GM19023 (cell line): ENCODE measurements around the gene GTF3C1.

Experiments
- ATAC-seq: cut with Tn5 transposase; IDR thresholded peaks from one replicate; pipeline ENCODE4 v1.9.1; 2021; ENCODE audit warnings: mild to moderate bottlenecking, moderate library complexity; ENCODE audit not compliant: unreplicated experiment

GTF3C1 gene

DNA sequence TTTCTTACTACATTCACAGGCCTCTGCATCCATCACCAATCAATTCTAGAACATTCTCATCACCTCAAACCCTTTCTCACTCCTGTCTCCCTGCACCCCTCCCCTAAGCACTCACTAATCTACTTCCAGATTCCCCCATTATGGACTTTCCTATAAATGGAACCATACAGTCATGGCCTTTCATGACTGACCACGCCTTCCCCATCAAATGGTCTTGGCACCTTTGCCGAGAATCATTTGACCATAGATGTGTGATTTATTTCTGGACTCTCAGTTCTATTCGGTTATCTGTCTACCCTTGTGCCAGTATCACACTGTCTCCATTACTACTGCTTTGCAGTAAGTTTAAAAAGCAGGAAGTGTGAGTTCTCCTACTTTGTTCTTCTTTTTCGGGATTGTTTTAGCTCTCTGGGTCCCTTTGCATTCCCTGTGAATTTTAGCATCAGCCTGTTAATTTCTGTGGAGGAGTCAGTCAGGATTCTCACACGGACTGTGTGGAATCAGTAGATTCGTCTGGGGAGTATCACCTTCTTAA lies 27.5 kb downstream of the GTF3C1 start:
- no peak for ATAC-seq

DNA sequence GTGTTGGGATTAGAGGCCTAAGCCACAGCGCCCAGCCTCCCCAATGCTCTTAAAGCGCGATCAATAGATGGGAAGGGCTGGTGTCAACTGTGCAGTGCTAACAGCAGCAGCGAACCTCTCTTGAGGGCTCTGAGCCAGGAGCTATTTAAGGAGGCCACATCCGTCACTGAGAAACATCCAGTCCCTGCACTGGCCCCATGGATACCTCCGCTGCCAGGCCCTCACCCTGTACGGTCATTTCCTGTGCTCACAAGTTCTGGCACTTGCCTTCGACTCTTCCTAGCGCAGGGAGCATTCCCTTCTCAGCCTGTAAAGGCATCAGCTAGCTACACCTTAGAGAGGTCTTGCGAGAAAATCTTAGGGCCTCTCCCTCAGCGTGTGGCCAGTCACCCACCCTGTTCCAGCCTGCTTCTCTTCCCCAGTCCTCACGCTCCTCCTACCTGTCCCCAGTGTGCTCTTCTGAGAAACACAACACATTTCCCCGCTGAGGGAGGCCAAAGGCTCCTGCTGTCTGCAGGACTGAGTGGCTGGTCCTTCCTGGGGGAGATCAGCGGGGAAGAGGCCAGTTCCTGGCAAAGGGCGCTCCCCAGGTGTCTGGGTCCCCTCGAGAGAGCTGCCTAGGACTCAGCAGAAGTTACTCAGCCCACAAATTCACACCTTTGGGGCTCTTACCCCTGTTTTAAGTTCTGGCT lies 28.6 kb downstream of the GTF3C1 start:
- no peak for ATAC-seq

DNA sequence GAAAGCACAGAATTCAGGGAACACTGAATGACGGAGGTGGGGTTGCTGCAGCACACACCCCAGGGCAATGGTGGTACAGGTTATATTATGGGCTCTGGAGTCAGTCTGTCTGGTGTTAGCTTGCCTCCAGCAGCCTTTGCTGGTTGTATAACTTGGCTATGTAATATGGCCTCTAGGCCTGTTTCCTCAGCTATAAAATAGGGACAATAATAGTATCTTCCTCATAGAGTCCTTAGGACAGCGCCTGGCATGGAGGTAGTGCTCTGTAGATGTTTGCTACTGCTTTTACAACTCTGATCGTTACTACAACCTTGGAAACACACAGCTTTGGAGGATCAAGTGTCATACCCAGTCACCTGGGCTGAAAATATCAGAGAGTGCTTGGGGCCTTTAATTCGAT lies 31.5 kb downstream of the GTF3C1 start:
- no peak for ATAC-seq

DNA sequence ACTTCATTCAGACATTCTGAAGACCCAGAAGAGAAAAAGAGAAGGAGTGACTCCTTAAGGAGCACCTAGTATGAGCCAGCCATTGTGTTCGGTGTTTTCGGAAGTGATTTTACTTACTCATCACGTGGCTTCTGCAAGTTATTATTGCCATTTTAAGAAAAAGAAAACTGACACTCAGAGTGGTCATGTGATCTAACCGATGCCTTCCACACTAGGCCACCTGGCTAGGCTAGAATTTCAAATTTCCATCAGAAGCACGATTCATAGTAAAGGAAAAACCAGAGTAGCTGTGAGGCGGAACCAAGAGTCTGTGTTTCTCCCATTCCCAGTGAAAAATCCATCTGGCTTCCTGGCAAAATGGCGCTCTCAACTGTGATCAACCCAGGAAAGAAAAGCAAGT lies 32.0 kb downstream of the GTF3C1 start:
- ATAC-seq: no peak

DNA sequence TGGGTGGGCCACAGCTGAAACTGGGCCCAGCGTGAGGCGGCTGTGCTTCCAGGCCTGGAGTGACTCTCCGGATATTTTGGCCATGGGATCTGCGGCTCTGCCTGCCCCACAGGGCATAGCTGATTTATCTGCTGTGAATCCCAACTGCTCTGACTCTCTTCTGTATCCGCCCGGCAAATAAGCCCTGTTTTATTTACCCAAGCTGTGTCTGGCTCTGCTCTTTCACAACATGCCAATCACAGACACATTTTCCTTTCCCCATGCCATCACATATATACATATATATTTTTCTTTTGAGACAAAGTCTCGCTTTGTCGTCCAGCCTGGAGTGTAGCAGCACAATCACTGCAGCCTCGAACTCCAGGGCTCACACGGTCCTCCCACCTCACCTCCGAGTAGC lies 33.3 kb downstream of the GTF3C1 start:
- ATAC-seq: no peak

DNA sequence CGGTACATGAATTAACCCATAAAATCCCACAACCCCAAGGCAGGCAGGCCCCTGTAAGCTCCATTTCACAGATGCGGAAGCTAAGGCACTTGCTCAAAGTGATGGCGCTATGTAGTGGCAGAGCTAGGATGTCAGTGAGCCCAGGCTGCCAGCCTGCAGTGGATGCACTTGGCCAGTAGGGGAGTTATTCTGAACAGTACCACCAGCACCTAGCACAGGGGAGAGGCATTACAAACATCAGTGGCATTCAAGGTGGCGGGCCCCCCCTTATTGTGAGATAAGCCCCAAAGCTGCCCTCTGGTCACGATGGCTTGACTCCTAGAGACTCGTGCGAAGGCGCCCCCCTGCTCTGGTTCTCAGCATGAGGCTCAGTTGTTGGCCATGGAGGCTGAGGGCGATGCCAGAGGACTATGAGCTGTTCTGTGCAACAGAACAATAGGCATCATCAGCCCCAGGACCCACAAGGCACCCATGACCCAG lies 33.8 kb downstream of the GTF3C1 start:
- ATAC-seq: no peak

DNA sequence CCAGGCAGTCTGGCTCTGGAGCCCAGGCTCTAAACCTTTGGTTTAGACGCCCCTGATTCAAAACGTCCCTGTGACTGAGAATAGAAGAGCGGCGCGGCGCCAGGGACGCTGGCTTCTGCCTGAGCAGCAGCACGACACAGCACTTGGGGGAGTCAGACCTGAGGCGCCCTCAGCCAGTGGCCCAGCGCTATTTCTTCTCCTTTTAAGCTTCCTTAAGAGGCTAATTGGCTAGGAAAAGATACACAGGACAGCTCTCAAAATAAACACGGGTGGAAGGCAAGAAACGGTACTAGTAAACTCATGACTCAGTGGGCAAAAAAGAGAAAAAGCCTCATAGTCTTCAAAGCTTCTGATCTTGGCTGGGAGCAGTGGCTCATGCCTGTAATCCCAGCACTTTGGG lies 34.9 kb downstream of the GTF3C1 start:
- no peak for ATAC-seq

DNA sequence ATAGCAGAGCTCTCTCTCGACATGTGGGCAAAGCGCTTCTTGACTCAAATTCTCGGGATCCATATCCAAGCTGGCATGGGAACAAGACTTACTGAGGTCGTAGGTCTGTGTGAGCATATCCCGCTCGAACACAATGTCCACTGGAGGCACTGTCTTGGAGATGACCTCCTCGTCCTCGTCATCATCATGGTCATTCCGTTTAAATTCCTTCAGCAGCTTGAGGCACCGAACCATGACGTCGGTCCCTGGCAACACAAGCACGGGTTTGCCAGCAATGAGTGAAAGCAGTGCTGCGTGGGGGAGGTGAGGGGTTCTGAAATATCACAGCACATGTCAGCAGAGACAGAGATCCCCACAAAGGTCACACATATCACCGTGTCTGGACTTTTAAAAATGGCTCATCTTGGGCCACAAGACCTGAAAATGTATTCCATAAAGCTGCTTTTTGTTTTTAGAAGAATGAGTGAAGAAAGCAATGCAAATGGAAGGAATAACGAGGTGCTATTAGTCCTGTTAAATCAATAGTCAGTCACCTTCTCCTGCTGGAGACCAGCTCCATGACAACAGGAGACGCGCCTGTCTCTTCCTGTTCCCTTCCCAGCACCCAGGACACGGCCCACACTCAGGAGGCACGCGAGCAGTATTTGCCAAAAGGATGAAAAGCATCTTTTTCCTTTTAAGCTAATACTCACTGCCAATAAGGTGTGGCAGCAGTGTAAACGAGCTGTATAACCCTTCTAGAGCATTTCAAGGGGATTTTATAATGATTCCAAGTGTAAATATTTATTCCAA lies 37.9 kb downstream of the GTF3C1 start:
- no peak for ATAC-seq

DNA sequence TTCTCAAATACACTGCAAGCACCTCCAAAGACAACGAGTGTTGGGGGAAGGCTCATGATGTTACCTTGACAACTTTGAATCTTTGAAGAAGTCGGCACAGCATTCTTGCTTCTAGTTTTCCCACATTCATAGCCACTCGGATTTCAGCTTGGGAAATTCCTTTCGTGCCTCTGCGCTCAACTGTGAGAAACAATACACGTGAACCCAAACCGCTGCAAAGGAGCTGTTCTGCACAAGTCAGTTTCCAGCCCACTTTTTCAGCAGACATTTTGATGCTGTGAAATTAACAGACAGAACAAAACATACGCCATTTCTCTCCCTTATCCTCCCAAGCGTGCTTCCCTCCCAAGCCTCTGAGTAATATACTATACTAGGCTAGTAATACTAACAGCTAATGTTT lies 41.2 kb downstream of the GTF3C1 start:
- ATAC-seq: no peak

DNA sequence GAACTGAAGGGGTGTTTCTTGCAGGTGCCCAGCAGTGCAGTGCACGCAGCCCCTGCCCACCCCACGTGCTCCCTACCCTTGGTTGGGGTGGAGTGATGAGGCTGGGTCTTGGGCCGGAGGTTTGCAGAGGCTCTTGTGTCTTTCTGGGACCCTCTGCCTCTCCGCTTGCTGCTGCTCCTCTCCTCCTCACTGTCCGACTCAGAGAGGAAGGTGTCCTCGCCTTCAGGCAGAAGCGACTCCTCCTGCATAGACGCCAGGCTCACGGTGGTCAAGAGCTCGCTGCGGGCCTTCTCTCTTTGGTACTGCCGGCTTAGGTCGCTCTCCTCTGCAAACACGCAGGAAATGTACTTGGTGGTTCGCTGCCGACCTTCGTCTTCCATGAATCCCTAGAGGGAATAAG lies 42.9 kb downstream of the GTF3C1 start:
- no peak for ATAC-seq

DNA sequence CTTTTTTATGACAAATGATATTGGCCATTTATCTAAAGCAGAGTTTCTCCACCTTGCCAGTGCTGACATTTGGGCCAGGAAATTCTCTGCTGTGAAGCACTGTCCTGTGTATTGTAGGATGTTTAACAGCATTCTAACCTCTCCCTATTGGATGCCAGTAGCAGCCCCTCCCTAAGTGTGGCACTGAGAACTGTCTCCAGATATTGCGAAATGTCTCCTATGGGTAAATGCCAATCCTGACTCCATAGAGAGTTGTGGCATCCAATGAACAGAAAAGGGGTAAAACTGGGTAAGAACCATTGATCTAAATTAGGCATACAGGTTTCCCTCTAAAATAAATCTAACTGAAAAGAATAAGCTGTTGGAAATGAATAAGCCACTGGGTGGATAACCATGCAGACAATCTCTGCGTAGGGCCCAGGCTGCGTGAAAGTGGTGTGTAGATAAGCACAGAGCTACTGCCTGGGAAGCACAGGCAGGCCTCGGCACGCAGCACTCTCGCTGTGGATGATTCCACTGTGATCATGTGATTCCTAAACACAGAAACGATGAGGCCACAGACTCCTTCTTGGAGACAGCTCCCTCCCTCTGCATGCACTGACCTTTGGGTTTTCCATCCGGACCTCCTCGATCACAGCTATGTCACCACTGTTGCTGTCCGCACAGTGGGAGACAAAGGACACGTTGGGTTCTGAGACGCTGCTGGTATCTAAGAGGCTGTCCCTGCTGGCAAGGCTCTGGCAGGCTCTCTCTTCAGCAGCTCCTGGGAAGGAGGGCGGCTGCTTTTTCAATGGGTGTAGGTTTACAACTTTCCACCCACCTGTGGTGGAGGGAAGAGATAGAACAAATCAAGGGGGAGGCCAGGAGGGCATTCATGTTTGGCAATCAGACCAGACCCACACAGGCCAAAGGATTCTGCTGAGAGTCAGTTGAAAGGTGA lies 44.1 kb downstream of the GTF3C1 start:
- ATAC-seq: no peak

DNA sequence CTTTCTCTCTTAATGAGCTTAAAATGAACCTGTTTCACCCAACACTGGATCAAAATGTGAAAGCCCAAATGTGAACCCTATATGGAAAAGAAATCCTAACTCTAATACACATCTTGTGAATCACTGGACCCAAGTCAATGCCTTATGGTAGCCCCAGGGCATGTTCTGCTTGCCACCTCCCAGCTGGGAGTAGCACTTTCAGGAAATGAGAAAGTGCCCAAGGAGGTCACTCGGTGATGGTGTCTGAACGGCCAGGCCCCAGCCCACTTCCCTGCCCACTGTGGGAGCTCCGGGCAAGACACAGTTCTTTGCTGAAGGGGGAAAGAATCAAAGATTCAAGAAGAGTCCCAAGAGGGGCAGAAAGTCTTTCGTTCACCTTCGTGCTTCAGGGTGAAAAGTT lies 46.1 kb downstream of the GTF3C1 start:
- ATAC-seq: no peak

DNA sequence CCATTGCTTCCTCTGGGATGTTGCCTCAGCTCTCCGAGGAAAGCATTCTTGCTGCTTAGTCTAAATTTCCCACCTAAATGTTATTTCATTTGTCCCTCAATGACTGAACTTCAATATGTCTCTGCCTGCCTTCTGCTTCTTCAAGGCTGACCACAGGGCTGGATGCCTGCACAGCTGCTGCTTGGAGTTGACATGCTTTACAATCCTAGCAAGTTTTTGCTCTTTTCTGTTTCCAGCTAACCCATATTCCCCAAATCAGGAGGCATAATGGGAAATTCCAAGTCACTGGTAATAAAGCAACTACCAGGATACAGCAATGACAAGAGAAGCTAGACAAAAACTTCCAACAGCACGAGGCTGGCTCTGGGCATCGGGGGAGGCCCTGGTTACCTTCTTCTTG lies 48.9 kb downstream of the GTF3C1 start:
- ATAC-seq: no peak

DNA sequence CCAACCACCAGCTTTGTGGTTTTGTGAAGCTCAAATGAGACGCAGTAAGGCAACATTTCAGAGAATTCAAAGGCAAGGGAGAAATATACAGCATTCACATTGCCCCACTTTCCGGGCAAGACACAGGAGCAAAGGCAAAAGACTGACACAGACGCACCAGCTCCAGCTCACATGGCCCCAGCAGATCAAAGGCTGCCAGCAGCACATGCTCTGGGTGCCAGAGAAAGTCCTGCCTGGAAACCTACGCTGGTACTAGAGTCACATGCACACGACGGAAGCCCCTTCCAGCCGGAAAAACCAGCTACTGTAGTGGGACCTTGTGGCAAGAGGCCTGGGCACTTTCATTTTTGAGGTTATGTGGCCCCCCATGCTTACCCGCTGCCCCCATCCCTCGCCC lies 50.1 kb downstream of the GTF3C1 start:
- ATAC-seq: no peak

DNA sequence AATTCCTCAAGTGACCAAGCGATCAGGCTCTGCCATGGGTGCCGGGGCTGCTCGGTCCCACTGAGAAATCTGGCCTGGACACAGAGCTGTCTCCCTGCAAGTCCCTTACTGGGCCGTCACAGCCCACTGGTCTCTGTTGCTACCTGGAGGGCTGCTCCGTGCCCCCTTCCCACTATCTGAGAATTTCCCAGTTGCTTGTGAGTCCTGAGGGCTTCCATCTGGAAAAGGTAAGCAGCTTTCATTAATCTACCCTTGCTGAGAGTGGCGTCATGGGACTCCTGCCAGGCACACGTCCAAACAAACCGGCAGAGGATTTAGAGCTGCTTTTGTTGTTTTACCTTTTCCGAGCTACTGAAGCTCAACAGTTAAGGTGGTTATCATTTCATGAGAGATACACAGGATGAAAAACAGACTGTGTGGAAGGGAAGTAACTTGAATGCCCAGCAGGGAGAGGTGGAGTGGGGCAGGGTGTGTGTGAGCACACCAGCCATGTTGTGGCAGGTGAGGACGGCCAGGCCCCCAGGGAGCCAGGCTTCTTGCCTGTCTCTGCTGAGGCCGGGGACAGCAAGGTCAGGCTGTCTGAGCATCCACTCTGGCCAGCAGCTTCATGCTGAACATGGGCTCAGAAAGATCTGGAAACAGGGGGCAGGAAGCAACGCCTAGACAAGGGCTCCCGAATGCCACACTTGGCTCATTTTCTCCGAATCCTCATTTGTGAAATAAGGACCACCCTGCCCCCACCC lies 50.6 kb downstream of the GTF3C1 start:
- ATAC-seq: no peak

DNA sequence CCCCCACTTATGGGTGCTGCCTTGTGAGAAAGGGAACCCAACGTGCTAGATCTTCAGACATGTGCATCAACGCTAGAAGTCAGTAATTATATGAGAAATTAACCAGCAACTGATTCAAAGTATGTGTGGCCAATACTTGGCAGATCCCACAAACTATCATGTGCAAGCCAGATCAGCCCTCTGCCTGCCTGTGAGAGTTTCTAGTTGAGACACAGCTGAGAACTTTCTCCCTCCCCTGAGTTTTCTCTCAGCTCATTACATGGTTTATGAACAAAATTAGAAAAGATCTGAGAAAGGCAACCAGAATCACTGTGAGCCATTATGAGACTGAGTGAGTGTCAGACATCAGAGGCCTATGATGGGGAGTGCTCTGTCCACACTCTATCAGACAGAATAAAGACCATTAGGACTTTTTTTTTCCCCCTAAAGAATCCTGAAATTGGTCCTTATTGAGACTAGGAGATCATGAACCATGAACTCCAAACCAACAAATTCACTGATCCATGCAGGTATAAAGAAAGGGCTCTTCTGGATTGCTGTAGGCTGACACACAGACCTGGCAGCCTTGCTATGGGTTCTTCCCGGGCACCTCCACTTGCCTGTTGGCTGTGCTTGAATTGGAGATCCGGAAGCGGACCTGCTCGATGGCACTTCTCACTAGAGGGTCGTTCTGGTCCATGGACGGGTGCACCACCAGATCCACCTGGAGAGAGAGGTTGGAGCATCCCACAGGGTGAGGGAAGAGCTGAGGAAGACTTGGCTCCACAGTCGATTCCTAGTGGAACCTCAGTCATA lies 51.5 kb downstream of the GTF3C1 start:
- ATAC-seq: no peak

DNA sequence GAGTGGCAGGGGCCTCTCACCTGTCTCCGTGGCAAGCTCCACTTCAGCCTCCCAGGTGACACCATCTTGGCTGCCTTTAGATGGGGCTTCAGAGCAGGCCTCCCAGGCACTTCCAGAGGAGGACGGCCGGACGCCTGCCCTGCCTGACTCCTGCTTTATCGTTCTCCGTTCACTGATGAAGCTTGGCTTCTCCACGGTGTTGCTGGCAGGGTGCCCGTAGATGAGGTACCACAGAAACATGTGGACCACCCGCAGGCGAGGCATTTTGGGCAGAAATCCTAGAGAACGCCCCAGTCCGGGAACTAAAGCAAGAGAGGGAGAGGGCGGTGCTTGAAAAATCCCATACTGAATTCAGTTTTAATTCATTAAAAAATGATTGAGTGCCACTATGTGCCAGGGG lies 54.5 kb downstream of the GTF3C1 start:
- no peak for ATAC-seq

DNA sequence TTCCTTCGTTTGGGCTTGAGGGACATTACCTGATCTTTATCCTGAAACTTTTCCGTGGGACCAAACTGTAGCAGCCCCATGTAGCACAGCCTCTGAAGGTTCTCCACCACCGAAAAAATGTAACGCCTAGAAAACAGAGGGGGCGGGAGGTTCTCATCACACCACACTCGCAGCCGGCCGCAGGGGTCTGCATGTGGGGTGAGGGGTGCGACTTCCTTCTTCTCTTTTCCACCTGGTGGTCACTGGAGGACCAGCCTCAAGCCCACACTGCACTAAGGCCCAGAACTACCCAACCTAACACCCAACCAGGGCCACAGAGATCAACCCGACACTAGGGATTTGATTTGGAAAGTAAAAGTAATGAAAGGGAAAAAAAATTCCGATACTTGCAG lies 57.1 kb downstream of the GTF3C1 start:
- no peak for ATAC-seq

DNA sequence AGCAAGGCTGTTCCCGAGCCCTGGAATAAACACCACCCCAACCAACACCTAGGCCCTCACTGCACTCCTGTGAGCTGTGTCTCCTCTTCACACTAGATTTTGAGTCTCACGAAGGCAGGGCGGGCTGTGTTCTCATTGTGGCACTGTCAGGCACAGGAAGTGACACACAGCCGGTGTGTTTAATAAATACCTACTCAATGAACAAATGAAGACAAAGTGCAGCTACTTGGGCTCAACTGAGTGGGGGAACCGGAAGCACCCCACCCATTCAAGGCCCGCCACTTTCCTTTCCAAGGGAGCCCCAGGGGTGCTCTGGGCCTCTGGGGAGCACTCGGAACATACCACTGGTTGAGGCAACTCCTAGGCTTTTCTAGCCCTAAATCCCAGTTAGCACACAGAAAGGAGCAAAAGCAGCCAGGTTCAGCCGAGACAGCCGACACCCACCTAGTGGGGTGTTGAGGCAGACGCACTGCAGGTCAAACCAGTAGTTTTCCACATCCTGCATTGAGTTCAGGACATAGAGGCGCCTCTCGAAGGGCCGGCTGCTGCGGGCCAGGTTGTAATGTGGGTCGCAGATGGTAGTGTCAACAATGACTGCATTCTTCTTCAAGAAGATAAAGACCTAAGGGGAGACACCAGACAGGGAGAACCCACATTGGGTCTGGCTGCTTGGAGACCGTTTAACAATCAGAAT lies 57.7 kb downstream of the GTF3C1 start:
- no peak for ATAC-seq
